GM19397 (cell line): ENCODE data around the gene PIGM.

Source experiments
- ATAC-seq: cut with Tn5 transposase; IDR thresholded peaks from one replicate; pipeline ENCODE4 v1.9.1; 2021; ENCODE audit warnings: mild to moderate bottlenecking, moderate library complexity; ENCODE audit not compliant: unreplicated experiment

Gene PIGM

DNA sequence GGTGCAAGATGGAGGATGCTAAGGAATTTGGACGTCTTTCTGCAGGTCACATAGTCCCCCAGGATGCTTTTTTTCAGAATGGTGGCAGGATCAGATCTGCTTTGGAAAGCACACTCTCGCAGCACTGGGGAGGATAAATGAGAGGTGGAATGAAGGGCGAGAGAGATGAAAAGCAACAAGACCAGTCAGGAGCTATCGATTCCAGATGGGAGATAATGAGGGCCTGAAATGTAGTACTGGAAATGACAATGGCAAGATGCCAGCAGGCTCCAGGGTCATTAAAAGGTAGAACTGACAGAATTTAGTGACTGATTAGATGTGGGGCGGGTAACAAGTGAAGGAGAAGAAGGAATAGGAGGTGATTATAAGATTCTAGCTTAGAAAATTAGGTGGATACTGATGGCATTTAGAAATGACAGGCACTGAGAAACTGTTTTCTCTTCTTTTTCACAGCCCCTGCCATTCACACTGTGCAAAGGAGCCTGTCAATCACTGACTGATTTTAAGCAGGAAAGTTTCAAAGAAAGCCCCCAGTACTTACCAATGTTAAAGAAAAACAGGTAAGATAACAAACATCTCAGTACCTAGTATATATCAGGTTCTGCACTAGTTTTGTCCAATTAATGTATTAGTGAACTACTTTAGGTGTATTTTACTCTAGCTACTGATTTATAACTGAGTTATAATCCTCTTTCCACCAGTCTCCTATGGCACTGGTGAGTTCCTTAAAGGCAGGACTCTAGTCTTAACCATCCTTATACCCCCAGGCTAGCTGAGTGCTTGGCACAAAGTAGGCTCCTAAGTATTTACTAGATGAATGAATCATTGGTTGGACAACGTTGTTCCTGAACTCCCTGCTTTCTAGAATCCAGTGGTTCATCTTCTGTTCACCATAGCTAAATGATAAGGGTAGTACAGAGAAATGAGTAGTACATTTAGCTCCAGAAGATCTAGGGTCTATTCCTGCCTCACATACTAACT is 9.2 kb downstream of the PIGM start:
- ATAC-seq: no peak

DNA sequence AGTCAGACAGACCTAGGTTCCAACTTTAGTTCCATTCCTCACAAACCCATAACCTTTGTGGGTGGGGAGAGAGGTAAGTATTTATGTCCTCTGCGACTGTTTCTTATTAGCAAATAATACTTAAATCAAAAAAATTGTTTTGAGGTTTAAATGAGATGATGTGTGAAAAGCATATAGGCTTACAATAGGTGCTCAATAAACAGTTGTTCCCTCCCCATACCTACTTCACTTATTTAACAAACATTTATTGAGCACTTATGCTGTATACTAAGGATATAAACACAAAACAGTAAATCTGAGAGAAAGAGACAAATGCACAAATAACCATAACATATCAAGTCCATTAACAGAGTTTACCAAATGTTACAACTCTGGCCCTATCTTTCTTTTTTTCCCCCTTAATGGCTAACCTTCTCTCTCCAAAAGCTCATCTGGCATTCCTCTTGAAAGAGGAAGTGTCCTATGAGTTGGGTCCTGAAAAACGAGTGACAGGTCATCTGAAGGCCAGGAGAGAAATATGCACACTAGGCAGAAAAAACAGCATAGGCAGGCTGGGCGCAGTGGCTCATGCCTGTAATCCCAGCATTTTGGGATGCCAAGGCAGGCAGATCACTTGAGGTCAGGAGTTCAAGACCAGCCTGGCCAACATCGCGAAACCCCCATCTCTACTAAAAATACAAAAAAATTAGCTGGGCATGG is 10.3 kb downstream of the PIGM start:
- ATAC-seq: no peak

DNA sequence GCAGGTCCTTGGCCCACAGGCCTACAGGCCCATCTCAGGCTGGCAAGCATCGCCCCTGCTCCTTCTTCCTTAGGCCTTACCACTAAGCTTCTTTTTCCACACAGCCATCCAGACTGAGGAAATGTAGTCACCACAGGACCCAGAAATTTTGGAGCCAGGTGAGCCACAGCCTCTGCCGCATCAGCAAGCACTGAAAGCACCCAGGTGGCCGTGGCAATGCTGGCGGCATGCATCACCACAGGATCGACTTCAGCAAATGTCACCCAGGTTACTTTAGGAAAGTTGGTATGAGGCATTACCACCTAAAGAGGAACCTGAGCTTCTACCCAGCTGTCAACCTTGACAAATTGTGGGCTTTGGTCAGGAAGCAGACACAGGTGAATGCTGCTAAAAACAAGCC is 11.6 kb downstream of the PIGM start:
- no peak for ATAC-seq

- ATAC-seq: no peak
Observed at GRCh38 chr1:160018900-160019299, 12.9 kb downstream of the PIGM start.

DNA sequence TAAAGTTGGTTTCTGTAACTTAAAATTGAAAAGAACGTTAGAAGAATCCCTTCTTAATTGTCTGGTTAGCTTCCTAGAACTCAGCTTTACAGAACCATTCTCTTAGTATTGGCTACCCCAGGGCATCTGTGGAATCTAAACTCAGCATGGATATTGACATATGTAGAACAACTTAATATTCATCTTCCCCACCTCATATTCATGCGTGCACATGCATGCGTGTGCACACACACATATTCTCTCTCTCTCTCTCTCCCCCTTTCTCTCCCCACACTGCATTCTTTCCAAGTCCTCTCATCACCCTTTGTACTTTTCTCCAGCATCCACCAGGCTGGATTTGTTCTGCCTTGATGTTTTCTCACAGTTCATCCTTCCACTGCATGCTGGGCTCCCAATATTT is 13.4 kb downstream of the PIGM start:
- ATAC-seq: no peak

DNA sequence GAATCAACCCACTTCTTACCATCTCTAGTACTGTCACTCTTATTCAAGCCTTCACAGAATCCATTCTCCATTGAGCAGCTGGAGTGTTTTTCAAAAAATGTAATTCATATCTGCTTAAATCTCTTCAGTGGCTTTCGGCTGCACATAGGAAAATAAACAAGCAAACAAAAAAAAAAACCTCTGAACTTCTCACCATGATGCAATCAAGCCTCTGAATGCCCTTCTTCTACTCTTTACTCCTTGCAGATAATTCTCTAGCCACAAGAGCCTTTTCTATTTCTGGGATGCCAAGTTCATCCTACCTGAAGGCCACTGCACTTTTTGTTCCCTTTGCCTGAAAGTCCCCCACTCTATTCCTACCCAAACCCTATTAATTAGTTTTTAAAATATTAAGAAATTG is 14.2 kb downstream of the PIGM start:
- ATAC-seq: no peak

GRCh38 chr1:160011781-160012180 is 20.0 kb downstream of the PIGM start:
- ATAC-seq: no peak

- ATAC-seq: no peak
Observed at GRCh38 chr1:160009801-160010200, 22.0 kb downstream of the PIGM start.

GRCh38 chr1:160009081-160009480 is 22.7 kb downstream of the PIGM start:
- no peak for ATAC-seq

- ATAC-seq: no peak
Observed at GRCh38 chr1:160007577-160008200, 24.1 kb downstream of the PIGM start.

- peak; percentile 73 for ATAC-seq
Observed at GRCh38 chr1:160006312-160006940, 25.4 kb downstream of the PIGM start.

GRCh38 chr1:160005070-160005469 is 26.7 kb downstream of the PIGM start:
- ATAC-seq: no peak

DNA sequence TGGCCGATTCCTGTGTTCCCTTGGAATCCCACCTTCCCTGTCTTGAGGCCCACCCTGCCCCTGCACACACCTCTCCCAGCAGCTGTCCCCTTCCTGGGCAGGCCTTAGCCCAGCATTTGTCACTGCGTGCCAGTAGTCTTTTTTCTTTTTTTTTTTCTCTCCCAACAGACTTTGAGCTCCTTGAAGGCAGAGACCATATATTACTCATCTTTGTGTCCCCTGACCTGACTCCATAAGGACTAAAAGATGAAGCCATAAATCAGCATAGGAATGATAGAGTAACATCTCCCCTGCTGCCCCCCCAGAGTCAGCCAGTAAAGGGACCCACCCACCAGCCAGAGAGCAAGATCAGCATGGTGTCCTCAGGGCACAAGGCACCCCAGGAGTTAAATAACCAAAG is 27.4 kb downstream of the PIGM start:
- no peak for ATAC-seq

DNA sequence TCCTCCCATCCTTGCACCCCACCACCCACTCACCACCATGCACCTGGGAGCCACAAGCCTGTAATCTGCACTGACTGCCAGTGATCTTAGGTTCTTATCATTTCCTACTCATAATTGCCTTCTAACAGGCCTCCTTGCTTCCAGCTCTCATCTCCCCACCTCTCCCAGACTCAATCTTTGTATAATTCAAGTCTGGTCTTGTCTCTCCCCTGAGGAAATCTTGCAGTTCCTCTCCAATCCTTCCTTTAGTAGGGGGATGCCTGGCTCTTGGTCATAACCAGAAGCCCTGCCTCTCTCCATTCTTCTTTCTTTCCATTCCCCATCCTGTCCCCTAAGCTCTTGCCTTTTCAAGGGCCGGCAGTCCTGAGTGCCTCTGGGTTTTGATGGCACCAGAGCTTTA is 27.8 kb downstream of the PIGM start:
- no peak for ATAC-seq

DNA sequence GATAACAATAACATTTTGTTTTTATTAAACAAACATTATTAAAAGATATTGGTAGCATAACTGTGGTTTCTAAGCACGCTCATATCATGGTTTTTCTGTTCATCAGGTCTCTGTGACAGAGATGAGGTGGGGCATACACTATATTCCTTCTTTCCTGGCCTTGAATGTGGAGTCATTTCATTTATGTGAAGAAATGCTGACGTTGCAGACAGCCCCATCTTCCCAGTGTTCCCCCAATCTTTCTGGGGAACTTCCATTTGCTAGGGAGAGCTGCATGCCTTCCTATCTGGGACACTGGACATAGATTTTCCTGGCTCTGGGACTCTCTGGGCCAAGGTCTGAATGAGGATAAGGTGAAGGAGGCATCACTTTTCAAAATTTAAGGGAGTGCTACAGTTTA is 30.4 kb downstream of the PIGM start:
- ATAC-seq: no peak

GRCh38 chr1:159999204-159999603 is 32.6 kb downstream of the PIGM start:
- ATAC-seq: no peak

DNA sequence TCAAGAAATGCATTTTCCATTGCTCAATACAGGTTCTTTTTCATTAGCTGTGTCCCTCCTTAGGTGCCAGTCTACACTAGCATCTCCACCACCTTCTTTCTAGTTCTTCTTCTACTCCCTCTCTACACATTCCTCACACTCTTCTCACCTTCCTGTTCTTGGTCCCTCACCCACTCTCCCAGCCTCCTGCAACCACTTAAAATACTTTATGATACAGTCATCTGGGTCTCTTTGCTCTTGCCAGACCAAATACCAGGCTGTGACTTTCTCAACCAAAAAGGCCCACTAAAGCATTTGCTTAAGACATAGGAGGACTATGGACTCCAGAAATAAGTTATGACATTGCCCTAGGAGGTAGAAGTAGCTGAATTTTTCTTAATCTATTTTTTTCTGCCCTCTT is 35.1 kb downstream of the PIGM start:
- ATAC-seq: no peak

- ATAC-seq: no peak
Observed at GRCh38 chr1:159994896-159995295, 36.9 kb downstream of the PIGM start.

DNA sequence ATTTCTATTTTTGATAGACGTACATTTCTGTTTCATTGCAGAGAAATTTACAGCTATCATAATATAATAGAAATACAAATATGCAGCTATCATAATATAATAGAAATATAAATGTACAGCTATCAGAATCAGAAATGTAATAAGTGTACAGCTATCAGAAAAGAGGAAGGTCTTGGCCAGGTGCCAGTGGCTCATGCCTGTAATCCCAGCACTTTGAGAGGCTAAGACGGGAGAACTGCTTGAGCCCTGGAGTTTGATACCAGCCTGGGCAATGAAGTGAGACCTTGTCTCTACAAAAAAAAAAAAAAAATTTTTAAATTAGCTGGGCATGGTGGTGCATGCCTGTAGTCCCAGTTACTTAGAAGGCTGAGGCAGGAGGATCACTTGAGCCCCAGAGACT is 37.9 kb downstream of the PIGM start:
- no peak for ATAC-seq

GRCh38 chr1:159992161-159992560 is 39.6 kb downstream of the PIGM start:
- ATAC-seq: no peak

DNA sequence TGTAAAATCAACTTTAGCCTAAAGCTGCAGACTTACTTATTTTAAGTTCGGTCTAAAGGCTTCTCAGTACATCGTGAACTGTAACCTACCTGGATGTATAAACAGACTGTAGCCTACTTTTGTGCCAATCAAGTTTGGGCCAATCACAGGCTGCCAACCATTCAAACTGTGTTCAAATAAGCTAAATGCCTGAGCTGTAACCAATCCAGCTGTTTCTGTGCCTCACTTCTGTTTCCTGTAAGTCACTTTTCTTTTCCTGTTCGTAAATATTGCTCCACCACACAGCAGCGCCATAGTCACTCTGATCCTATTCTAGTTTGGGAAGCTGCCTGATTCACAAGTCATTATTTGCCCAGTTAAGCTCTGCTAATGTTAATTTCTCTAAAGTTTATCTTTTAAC is 40.3 kb downstream of the PIGM start:
- no peak for ATAC-seq
